ENCODE results near the gene ANKAR. TPM values are rescaled to one million over a fixed set of nuclear protein-coding genes. Genes with fewer than 3 reads are reported as not detected.

The ANKAR gene
- total and polyA plus RNA-seq, 2 experiments from 2014 or later: 3.0 to 4.4 TPM

- no peak for TF ChIP-seq ZNF462 (CRISPR knock-in tag; IDR thresholded peaks at IDR 0.05)
- TF ChIP-seq EZH2 (IDR thresholded peaks at IDR 0.05; ENCODE audit: low read depth, unreplicated experiment): no peak
- no peak for TF ChIP-seq ZNF114 (CRISPR knock-in tag; IDR thresholded peaks at IDR 0.05)
These were observed 26.2 kb downstream of the ANKAR start (continued) for GRCh38 chr2:189700681-189701080.

DNA sequence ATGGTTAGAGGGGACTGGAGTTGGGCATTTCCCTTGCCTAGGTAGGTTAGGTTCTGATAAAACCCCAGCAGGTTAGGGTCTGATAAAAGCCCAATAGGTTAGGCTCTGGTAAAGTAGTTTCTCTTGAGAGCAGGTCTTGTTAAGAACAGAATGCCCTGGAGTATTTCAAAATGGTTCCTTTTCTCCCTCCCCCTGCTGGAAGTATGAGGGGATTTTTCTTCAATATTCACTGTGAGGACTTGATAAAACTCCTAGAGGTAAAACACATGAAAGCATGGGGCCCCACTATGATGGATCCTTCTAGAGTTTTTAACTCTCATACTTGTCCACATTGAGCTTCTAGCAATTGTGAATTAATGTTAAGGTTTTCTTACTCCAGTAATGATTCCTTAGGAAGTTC is 27.6 kb downstream of the ANKAR start:
- DNase-seq (ENCODE audit: low spot score) (peak; percentile 60), ATAC-seq (peak; percentile 32; the same call in 2 of the 3 replicates)
- no peaks in the 10 kb centered on the region for H3K9me2 ChIP-seq (ENCODE audit: insufficient read depth)
- no peak overlapping the region for H2AFZ ChIP-seq
- H3K27ac ChIP-seq (ENCODE audit: low read depth): no peak overlapping the region
- no peaks in the 10 kb centered on the region for H3K4me1 ChIP-seq (ENCODE audit: insufficient read depth)
- peaks cover 3% of the 10 kb centered on the region; the same call in 2 of the 3 replicates for H3K4me1 Mint-ChIP-seq
- no peaks in the 10 kb centered on the region for H4K20me1 ChIP-seq (replicated peaks; ENCODE audit: insufficient read depth)
- H3K4me3 Mint-ChIP-seq: no peak overlapping the region
- no peaks in the 10 kb centered on the region for H3K36me3 ChIP-seq (ENCODE audit: insufficient read depth)
- no peaks in the 10 kb centered on the region for H3K27me3 Mint-ChIP-seq (ENCODE audit: insufficient read depth, low read depth, poor library complexity)
- H3K27me3 ChIP-seq (ENCODE audit: insufficient read depth): no peaks in the 10 kb centered on the region
- no peaks in the 10 kb centered on the region for H3K36me3 Mint-ChIP-seq (ENCODE audit: low read depth)
- H3K4me2 ChIP-seq: no peak overlapping the region
- H3K9me3 Mint-ChIP-seq: no peaks in the 10 kb centered on the region
- no peak overlapping the region for H3K4me3 ChIP-seq
- no peak overlapping the region for H3K27ac Mint-ChIP-seq
- no peaks in the 10 kb centered on the region for H3F3A ChIP-seq (replicated peaks; ENCODE audit: low read depth)
- no peak for TF ChIP-seq ZNF114 (CRISPR knock-in tag; IDR thresholded peaks at IDR 0.05)
- peak in 1 of 2 experiments; percentile 45; a peak in 2 of 4 replicates for TF ChIP-seq CTCF (conservative IDR thresholded peaks at IDR 0.05; ENCODE audit: low read depth in 2 of 2)
- H3K79me2 ChIP-seq (replicated peaks; ENCODE audit: insufficient read depth): no peaks in the 10 kb centered on the region
